ENCODE results near the gene PCBP3.

PCBP3 gene

GRCh38 chr21:45727390-45727789, 83.9 kb downstream of the PCBP3 start:
- DNase-seq, result no peak

GRCh38 chr21:45735259-45736000, 91.9 kb downstream of the PCBP3 start:
- DNase-seq, result no peak

- no peak for DNase-seq
Measured at GRCh38 chr21:45736042-45736689, 92.6 kb downstream of the PCBP3 start.

GRCh38 chr21:45736690-45737484, 93.4 kb downstream of the PCBP3 start:
- no peak for DNase-seq

GRCh38 chr21:45737485-45738166, 94.1 kb downstream of the PCBP3 start:
- no peak for DNase-seq

- no peak for DNase-seq
Measured at GRCh38 chr21:45739218-45740087, 95.9 kb downstream of the PCBP3 start.

- DNase-seq, result no peak
Measured at GRCh38 chr21:45740088-45740440, 96.5 kb downstream of the PCBP3 start.

GRCh38 chr21:45740491-45741357, 97.2 kb downstream of the PCBP3 start:
- no peak for DNase-seq

GRCh38 chr21:45741691-45742090, 98.2 kb downstream of the PCBP3 start:
- DNase-seq, result no peak

- DNase-seq, result no peak
Measured at GRCh38 chr21:45742247-45742646, 98.7 kb downstream of the PCBP3 start.

- DNase-seq, result no peak
Measured at GRCh38 chr21:45745256-45745655, 101.7 kb downstream of the PCBP3 start.

GRCh38 chr21:45747233-45747766, 103.8 kb downstream of the PCBP3 start:
- no peak for DNase-seq

GRCh38 chr21:45747802-45748445, 104.4 kb downstream of the PCBP3 start:
- DNase-seq, result no peak

GRCh38 chr21:45748593-45748992, 105.1 kb downstream of the PCBP3 start:
- no peak for DNase-seq

- DNase-seq, result no peak
Measured at GRCh38 chr21:45749974-45750373, 106.4 kb downstream of the PCBP3 start.

GRCh38 chr21:45750936-45751335, 107.4 kb downstream of the PCBP3 start:
- DNase-seq, result no peak

- no peak for DNase-seq
Measured at GRCh38 chr21:45753445-45753844, 109.9 kb downstream of the PCBP3 start.

GRCh38 chr21:45756029-45756428, 112.5 kb downstream of the PCBP3 start:
- DNase-seq, result no peak

GRCh38 chr21:45756669-45757068, 113.1 kb downstream of the PCBP3 start:
- DNase-seq, result no peak

- DNase-seq, result no peak
Measured at GRCh38 chr21:45761704-45762103, 118.2 kb downstream of the PCBP3 start.
